ENCODE measurements around the gene ASCL5. TPM values are rescaled to one million over a fixed set of nuclear protein-coding genes. Genes with fewer than 3 reads are reported as not detected.
A peak's percentile ranks its signal among the peaks of the same experiment; 100 is the strongest.

ASCL5 gene
- total RNA-seq, 2 experiments from 2014 or later, result 0.49 to 0.50 TPM

GRCh38 chr1:201157949-201158348, 31.0 kb upstream of the ASCL5 start:
- intact Hi-C loops (cut with DNase I, micrococcal nuclease), result loop anchor here in 1 of 2 experiments (5.0 to 10.0 kb wide), 6 partner anchors 136 to 987 kb away; partner anchors contain the start of genes ARL8A, CSRP1, KIF21B and ZNF281
- Mint-ChIP-seq H3K9me3 (no peaks in the 10 kb centered on the region), H3K4me1 (ENCODE audit: low read depth) (peaks cover 17% of the 10 kb centered on the region), H3K4me3 (no peak overlapping the region), H3K36me3 (ENCODE audit: low read depth) (peaks cover 5% of the 10 kb centered on the region), H3K27me3 (peaks cover 19% of the 10 kb centered on the region), H3K27ac (no peak overlapping the region)
- no peaks in the 10 kb centered on the region for H3K27me3 ChIP-seq (ENCODE audit: control insufficient read depth in 1 of 2, insufficient read depth in 2 of 2, low read length in 2 of 2)
- no peak overlapping the region for H3K4me3 ChIP-seq (ENCODE audit: low read length)
- no peak for ATAC-seq (ENCODE audit: poor library complexity)
- CTCF ChIA-PET, result no interaction called here
- H3K36me3 ChIP-seq (ENCODE audit: insufficient read depth, low read length), result no peaks in the 10 kb centered on the region
- no peak for DNase-seq
- TF ChIP-seq CTCF (IDR thresholded peaks at IDR 0.05), result no peak
- no peak overlapping the region for H3K27ac ChIP-seq (ENCODE audit: low read depth in 1 of 2, low read length in 2 of 2)
- H3K4me1 ChIP-seq (ENCODE audit: insufficient read depth, low read length), result peaks cover 15% of the 10 kb centered on the region
- POLR2A ChIA-PET, result no interaction called here
- H3K9me3 ChIP-seq (ENCODE audit: control insufficient read depth in 1 of 2, insufficient read depth in 1 of 2, low read length in 2 of 2), result no peaks in the 10 kb centered on the region

GRCh38 chr1:201156819-201157218, 29.8 kb upstream of the ASCL5 start:
- ATAC-seq (ENCODE audit: poor library complexity), result no peak
- Histone ChIP-seq H3K36me3 (ENCODE audit: insufficient read depth, low read length) (no peaks in the 10 kb centered on the region), H3K27ac (ENCODE audit: low read depth in 1 of 2, low read length in 2 of 2) (no peak overlapping the region), H3K4me1 (ENCODE audit: insufficient read depth, low read length) (peaks cover 15% of the 10 kb centered on the region), H3K9me3 (ENCODE audit: control insufficient read depth in 1 of 2, insufficient read depth in 1 of 2, low read length in 2 of 2) (no peaks in the 10 kb centered on the region), H3K27me3 (ENCODE audit: control insufficient read depth in 1 of 2, insufficient read depth in 2 of 2, low read length in 2 of 2) (no peaks in the 10 kb centered on the region), H3K4me3 (ENCODE audit: low read length) (no peak overlapping the region)
- no peaks in the 10 kb centered on the region for H3K9me3 Mint-ChIP-seq
- DNase-seq, result no peak
- no peak overlapping the region for H3K27ac Mint-ChIP-seq
- peaks cover 24% of the 10 kb centered on the region for H3K4me1 Mint-ChIP-seq (ENCODE audit: low read depth)
- ChIA-PET CTCF (interaction anchor here (0.6 to 1.8 kb wide), 2 partner anchors 20 to 38 kb away, joined by 3 to 4 read pairs; no protein-coding TSS in a partner anchor), POLR2A (no interaction called here)
- no peak for TF ChIP-seq CTCF (IDR thresholded peaks at IDR 0.05)
- peaks cover 19% of the 10 kb centered on the region for H3K27me3 Mint-ChIP-seq
- H3K36me3 Mint-ChIP-seq (ENCODE audit: low read depth), result peaks cover 5% of the 10 kb centered on the region
- intact Hi-C loops (cut with DNase I, micrococcal nuclease), result loop anchor here in 1 of 2 experiments (5.0 to 10.0 kb wide), 6 partner anchors 135 to 988 kb away; partner anchors contain the start of genes ARL8A, CSRP1, KIF21B and ZNF281
- peak overlapping the region; percentile 63 for H3K4me3 Mint-ChIP-seq

- intact Hi-C loops (cut with DNase I, micrococcal nuclease), result loop anchor here in 1 of 2 experiments (5.0 to 10.0 kb wide), 6 partner anchors 134 to 988 kb away; partner anchors contain the start of genes ARL8A, CSRP1, KIF21B and ZNF281
- no peak overlapping the region for H3K27ac Mint-ChIP-seq
- TF ChIP-seq CTCF (IDR thresholded peaks at IDR 0.05), result no peak
- H3K4me3 Mint-ChIP-seq, result peak overlapping the region; percentile 63
- H3K9me3 ChIP-seq (ENCODE audit: control insufficient read depth in 1 of 2, insufficient read depth in 1 of 2, low read length in 2 of 2), result no peaks in the 10 kb centered on the region
- no peak for ATAC-seq (ENCODE audit: poor library complexity)
- POLR2A ChIA-PET, result no interaction called here
- H3K36me3 ChIP-seq (ENCODE audit: insufficient read depth, low read length), result peaks cover 3% of the 10 kb centered on the region
- H3K9me3 Mint-ChIP-seq, result no peaks in the 10 kb centered on the region
- peaks cover 26% of the 10 kb centered on the region for H3K4me1 Mint-ChIP-seq (ENCODE audit: low read depth)
- CTCF ChIA-PET, result interaction anchor here (1.8 kb wide), 1 partner anchor 37 kb away, joined by 4 read pairs; no protein-coding TSS in a partner anchor
- DNase-seq, result no peak
- H3K27me3 ChIP-seq (ENCODE audit: control insufficient read depth in 1 of 2, insufficient read depth in 2 of 2, low read length in 2 of 2), result no peaks in the 10 kb centered on the region
- H3K4me3 ChIP-seq (ENCODE audit: low read length), result no peak overlapping the region
- H3K4me1 ChIP-seq (ENCODE audit: insufficient read depth, low read length), result peaks cover 15% of the 10 kb centered on the region
- no peak overlapping the region for H3K27ac ChIP-seq (ENCODE audit: low read depth in 1 of 2, low read length in 2 of 2)
- peaks cover 8% of the 10 kb centered on the region for H3K36me3 Mint-ChIP-seq (ENCODE audit: low read depth)
- peaks cover 19% of the 10 kb centered on the region for H3K27me3 Mint-ChIP-seq
Observed at GRCh38 chr1:201156346-201156745, 29.4 kb upstream of the ASCL5 start.

All from CD4-positive, alpha-beta T cell (primary cell).